Activated CD8-positive, alpha-beta T cell treated with anti-CD3 and anti-CD28 coated beads for 36 hours (primary cell): Measurements from ENCODE around the gene SYT2. TPM values are rescaled to one million over a fixed set of nuclear protein-coding genes. Genes with fewer than 3 reads are reported as not detected.
"Not testable (repeated sequence)": the region's sequence is repeated elsewhere in the genome, so short reads cannot be mapped to it uniquely, and the experiment has no call there.

Source experiments
- ATAC-seq: fragments of 200-7000 bp; cut with Tn5 transposase; one replicate; pipeline ENCODE4 v1.10.0; 2021; ENCODE audit warnings: mild to moderate bottlenecking, moderate library complexity
- CTCF ChIA-PET: fragments of 350-600 bp; sonication (Branson Sonifier 250); formaldehyde crosslinking; loops from one replicate; lab custom pipeline; 2021; ENCODE audit warnings: antibody characterized with exemption; lab: Charles Lee
- POLR2A ChIA-PET: fragments of 350-600 bp; sonication (Branson Sonifier 250); formaldehyde crosslinking; loops from one replicate; lab custom pipeline; 2021; ENCODE audit warnings: antibody characterized with exemption; lab: Charles Lee
- DNase-seq: peaks from one replicate; pipeline ENCODE4 v3.0.0-alpha.2; 2020
- H3K27ac Mint-ChIP-seq: one replicate; pipeline ENCODE4 v1.8.0; 2021; ENCODE audit warnings: mild to moderate bottlenecking, mixed read lengths
- H3K27me3 Mint-ChIP-seq: one replicate; pipeline ENCODE4 v1.8.0; 2021; ENCODE audit warnings: mixed read lengths
- H3K36me3 Mint-ChIP-seq: one replicate; pipeline ENCODE4 v1.8.0; 2021; ENCODE audit warnings: low read depth, mixed read lengths
- H3K4me1 Mint-ChIP-seq: one replicate; pipeline ENCODE4 v1.8.0; 2021; ENCODE audit warnings: low read depth, mixed read lengths
- H3K4me3 Mint-ChIP-seq: one replicate; pipeline ENCODE4 v1.8.0; 2021; ENCODE audit warnings: mild to moderate bottlenecking, moderate library complexity, mixed read lengths
- H3K9me3 Mint-ChIP-seq: one replicate; pipeline ENCODE4 v1.8.0; 2021; ENCODE audit warnings: mixed read lengths
- intact Hi-C: fragments of 100-400 bp; cut with micrococcal nuclease; formaldehyde crosslinking; loops from one replicate; pipeline ENCODE4 v1.10.0; 2022
- total RNA-seq, 2 experiments: library from RNA; stranded (reverse); gene quantifications; one replicate each; pipeline ENCODE4 v1.2.3, GENCODE V29; 2021
- TF ChIP-seq, protein P1 (sequence below): fragments of 200-600 bp; IDR thresholded peaks from one replicate; pipeline ENCODE4 v1.8.0; 2022; ENCODE audit warnings: antibody characterized with exemption, mild to moderate bottlenecking

Gene SYT2
- total RNA-seq, 2 experiments from 2014 or later, result not detected

DNA sequence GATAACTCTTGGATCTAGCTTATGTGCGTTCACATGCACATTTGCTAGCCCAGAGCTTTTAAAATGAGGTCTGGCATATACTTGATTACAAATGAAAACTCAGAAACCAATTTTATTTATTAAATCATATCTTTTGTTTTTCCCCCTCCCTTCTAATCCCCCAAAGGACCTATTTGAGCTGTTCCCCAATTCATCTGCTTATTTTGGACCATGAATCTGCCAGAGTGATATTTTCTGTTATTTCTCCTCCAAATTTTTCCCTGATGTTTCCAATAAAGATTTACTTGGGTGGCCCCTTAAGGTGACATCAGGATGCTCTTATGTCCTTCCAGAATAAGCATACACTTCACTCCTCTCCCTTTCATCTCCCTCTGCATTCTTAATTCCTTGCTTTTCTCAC lies 123.4 kb downstream of the SYT2 start:
- TF ChIP-seq, protein P1, sequence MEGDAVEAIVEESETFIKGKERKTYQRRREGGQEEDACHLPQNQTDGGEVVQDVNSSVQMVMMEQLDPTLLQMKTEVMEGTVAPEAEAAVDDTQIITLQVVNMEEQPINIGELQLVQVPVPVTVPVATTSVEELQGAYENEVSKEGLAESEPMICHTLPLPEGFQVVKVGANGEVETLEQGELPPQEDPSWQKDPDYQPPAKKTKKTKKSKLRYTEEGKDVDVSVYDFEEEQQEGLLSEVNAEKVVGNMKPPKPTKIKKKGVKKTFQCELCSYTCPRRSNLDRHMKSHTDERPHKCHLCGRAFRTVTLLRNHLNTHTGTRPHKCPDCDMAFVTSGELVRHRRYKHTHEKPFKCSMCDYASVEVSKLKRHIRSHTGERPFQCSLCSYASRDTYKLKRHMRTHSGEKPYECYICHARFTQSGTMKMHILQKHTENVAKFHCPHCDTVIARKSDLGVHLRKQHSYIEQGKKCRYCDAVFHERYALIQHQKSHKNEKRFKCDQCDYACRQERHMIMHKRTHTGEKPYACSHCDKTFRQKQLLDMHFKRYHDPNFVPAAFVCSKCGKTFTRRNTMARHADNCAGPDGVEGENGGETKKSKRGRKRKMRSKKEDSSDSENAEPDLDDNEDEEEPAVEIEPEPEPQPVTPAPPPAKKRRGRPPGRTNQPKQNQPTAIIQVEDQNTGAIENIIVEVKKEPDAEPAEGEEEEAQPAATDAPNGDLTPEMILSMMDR, result no peak
- DNase-seq (no peak), ATAC-seq (no peak)
- POLR2A ChIA-PET, result no interaction called here
- Mint-ChIP-seq H3K27ac (no peak overlapping the region), H3K36me3 (peaks cover 2% of the 10 kb centered on the region), H3K9me3 (no peaks in the 10 kb centered on the region), H3K27me3 (no peaks in the 10 kb centered on the region), H3K4me1 (no peaks in the 10 kb centered on the region), H3K4me3 (no peak overlapping the region)
- intact Hi-C loops, result no loop called here
- CTCF ChIA-PET, result interaction anchor here (0.8 to 1.9 kb wide), 6 partner anchors 9 to 271 kb away, joined by 3 to 6 read pairs (median 3); no protein-coding TSS in a partner anchor

- DNase-seq (no peak), ATAC-seq (no peak)
- ChIA-PET POLR2A (no interaction called here), CTCF (interaction anchor here (0.8 to 1.9 kb wide), 6 partner anchors 8 to 271 kb away, joined by 3 to 6 read pairs (median 3); no protein-coding TSS in a partner anchor)
- intact Hi-C loops, result no loop called here
- no peaks in the 10 kb centered on the region for H3K27me3 Mint-ChIP-seq
- H3K27ac Mint-ChIP-seq, result no peak overlapping the region
- H3K9me3 Mint-ChIP-seq, result no peaks in the 10 kb centered on the region
- TF ChIP-seq, protein P1, result no peak
- peaks cover 2% of the 10 kb centered on the region for H3K36me3 Mint-ChIP-seq
- H3K4me3 Mint-ChIP-seq, result no peak overlapping the region
- no peaks in the 10 kb centered on the region for H3K4me1 Mint-ChIP-seq
Measured at GRCh38 chr1:202586018-202586821, 124.0 kb downstream of the SYT2 start.

GRCh38 chr1:202585590-202585933 lies 124.7 kb downstream of the SYT2 start:
- ATAC-seq, result no peak
- ChIA-PET CTCF (interaction anchor here (0.8 to 1.4 kb wide), 4 partner anchors 14 to 270 kb away, joined by 3 to 4 read pairs (median 3); no protein-coding TSS in a partner anchor), POLR2A (no interaction called here)
- intact Hi-C loops, result no loop called here
- Mint-ChIP-seq H3K27ac (no peak overlapping the region), H3K27me3 (no peaks in the 10 kb centered on the region), H3K4me3 (no peak overlapping the region), H3K36me3 (peaks cover 4% of the 10 kb centered on the region), H3K9me3 (no peaks in the 10 kb centered on the region), H3K4me1 (no peaks in the 10 kb centered on the region)
- no peak for DNase-seq
- TF ChIP-seq, protein P1, result no peak

- ChIA-PET CTCF (interaction anchor here (1.3 to 1.4 kb wide), 2 partner anchors 13 to 16 kb away, joined by 3 to 4 read pairs; no protein-coding TSS in a partner anchor), POLR2A (no interaction called here)
- DNase-seq, result no peak
- no peak overlapping the region for H3K27ac Mint-ChIP-seq
- intact Hi-C loops, result no loop called here
- no peak overlapping the region for H3K4me3 Mint-ChIP-seq
- H3K4me1 Mint-ChIP-seq, result no peaks in the 10 kb centered on the region
- H3K27me3 Mint-ChIP-seq, result no peaks in the 10 kb centered on the region
- H3K9me3 Mint-ChIP-seq, result no peaks in the 10 kb centered on the region
- no peak for ATAC-seq
- TF ChIP-seq, protein P1, result no peak
- H3K36me3 Mint-ChIP-seq, result peaks cover 7% of the 10 kb centered on the region
Measured at GRCh38 chr1:202584707-202585589, 125.3 kb downstream of the SYT2 start.

GRCh38 chr1:202582350-202582749 lies 127.9 kb downstream of the SYT2 start:
- DNase-seq, POLR2A ChIA-PET, ATAC-seq, H3K9me3 Mint-ChIP-seq, intact Hi-C loops, H3K36me3 Mint-ChIP-seq, H3K4me3 Mint-ChIP-seq, H3K4me1 Mint-ChIP-seq, H3K27ac Mint-ChIP-seq, H3K27me3 Mint-ChIP-seq: not testable (repeated sequence)
- CTCF ChIA-PET, result interaction anchor here (0.9 kb wide), 1 partner anchor 20 kb away, joined by 3 read pairs; no protein-coding TSS in a partner anchor
